Measurements from ENCODE around the gene ARHGAP45.
A peak's percentile ranks its signal among the peaks of the same experiment; 100 is the strongest.

The ARHGAP45 gene

DNA sequence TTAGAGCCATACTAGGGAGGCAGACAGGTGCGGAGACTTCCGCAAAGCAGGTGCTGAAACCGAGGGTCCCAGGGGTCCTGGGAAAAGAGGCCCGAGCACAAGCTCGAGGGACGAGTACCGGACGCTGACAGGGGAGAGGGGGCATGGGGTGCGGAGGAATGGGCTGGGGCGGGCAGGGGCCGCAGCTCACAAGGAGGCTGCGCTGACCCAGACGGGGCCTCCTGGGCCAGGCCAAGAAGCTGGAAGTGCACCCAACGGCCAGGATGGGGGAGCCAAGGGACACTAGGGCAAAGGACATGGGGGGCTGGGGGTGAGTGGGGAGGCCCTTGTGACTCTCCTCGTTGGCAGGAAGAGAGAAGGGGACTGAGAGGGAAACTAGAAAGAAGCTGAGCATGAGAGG is 26.4 kb downstream of the ARHGAP45 start:
- TF ChIP-seq, protein P1, sequence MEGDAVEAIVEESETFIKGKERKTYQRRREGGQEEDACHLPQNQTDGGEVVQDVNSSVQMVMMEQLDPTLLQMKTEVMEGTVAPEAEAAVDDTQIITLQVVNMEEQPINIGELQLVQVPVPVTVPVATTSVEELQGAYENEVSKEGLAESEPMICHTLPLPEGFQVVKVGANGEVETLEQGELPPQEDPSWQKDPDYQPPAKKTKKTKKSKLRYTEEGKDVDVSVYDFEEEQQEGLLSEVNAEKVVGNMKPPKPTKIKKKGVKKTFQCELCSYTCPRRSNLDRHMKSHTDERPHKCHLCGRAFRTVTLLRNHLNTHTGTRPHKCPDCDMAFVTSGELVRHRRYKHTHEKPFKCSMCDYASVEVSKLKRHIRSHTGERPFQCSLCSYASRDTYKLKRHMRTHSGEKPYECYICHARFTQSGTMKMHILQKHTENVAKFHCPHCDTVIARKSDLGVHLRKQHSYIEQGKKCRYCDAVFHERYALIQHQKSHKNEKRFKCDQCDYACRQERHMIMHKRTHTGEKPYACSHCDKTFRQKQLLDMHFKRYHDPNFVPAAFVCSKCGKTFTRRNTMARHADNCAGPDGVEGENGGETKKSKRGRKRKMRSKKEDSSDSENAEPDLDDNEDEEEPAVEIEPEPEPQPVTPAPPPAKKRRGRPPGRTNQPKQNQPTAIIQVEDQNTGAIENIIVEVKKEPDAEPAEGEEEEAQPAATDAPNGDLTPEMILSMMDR (IDR thresholded peaks at IDR 0.05; ENCODE audit: low read depth, low read length) = no peak
- DNase-seq = no peak
- H3K36me3 ChIP-seq = peaks cover 49% of the 10 kb centered on the region
- H3K4me1 ChIP-seq = peaks cover 4% of the 10 kb centered on the region
- no peak overlapping the region for H3K4me3 ChIP-seq (ENCODE audit: low read depth, low read length)
- no peaks in the 10 kb centered on the region for H3K27me3 ChIP-seq
- H3K9me3 ChIP-seq = no peaks in the 10 kb centered on the region

DNA sequence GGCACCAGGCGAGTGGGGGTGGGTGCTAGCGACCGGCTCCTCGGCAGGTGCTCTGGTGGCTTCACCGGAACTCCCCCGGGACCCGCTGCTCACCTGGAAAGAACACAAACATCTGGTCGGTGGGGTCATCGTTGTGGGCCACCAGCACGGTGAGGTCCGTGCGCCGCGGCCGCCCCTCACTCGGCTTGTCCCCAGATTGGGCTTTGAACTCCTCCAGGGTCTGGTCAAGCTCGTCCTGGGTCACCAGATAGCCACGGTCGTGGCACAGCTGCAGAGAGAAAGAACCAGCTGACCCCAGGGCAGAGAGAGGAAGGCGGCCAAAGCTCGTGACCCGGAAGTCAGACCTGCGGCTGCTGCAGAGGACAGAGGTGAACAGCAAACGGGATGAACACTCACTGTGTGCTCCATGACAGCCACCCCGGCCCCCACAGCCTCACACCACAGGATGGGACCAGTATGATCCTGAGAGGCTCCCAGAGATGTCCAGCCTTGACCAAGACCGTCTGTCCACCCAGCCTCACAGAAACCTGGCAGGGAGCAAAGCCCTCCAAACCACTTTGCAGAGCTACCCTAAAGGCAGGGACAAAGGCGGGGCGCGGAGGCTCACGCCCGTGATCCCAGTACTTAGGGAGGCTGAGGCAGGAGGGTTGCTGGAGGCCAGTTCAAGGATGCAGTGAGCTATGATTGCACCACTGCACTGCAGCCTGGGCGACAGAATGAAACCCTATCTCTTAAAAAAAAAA is 27.0 kb downstream of the ARHGAP45 start:
- no peaks in the 10 kb centered on the region for H3K9me3 ChIP-seq
- H3K36me3 ChIP-seq = peaks cover 42% of the 10 kb centered on the region
- DNase-seq = peak; percentile 10
- H3K4me1 ChIP-seq = peaks cover 4% of the 10 kb centered on the region
- H3K27me3 ChIP-seq = no peaks in the 10 kb centered on the region
- H3K4me3 ChIP-seq (ENCODE audit: low read depth, low read length) = peak overlapping the region; percentile 96
- TF ChIP-seq, protein P1 (IDR thresholded peaks at IDR 0.05; ENCODE audit: low read depth, low read length) = no peak

DNA sequence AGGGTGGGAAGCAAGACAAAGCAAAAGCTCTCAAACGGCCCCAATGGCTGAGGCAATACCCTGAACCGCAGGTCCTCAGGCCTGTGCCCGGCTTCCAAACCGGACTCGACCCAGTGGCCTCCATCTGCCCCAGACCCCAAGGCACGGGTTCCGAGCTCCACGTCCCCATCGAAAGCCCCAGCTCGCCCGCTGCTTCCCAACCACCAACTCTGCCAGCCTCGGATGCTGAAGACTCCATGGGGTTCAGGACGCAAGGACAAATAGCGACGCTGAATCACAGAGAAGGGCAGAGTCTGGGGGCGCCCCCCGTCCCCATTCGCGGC is 27.6 kb downstream of the ARHGAP45 start:
- peak overlapping the region; percentile 96 for H3K4me3 ChIP-seq (ENCODE audit: low read depth, low read length)
- peaks cover 4% of the 10 kb centered on the region for H3K4me1 ChIP-seq
- no peak for DNase-seq
- TF ChIP-seq, protein P1 (IDR thresholded peaks at IDR 0.05; ENCODE audit: low read depth, low read length) = no peak
- H3K27me3 ChIP-seq = no peaks in the 10 kb centered on the region
- H3K36me3 ChIP-seq = peaks cover 36% of the 10 kb centered on the region
- no peaks in the 10 kb centered on the region for H3K9me3 ChIP-seq

DNA sequence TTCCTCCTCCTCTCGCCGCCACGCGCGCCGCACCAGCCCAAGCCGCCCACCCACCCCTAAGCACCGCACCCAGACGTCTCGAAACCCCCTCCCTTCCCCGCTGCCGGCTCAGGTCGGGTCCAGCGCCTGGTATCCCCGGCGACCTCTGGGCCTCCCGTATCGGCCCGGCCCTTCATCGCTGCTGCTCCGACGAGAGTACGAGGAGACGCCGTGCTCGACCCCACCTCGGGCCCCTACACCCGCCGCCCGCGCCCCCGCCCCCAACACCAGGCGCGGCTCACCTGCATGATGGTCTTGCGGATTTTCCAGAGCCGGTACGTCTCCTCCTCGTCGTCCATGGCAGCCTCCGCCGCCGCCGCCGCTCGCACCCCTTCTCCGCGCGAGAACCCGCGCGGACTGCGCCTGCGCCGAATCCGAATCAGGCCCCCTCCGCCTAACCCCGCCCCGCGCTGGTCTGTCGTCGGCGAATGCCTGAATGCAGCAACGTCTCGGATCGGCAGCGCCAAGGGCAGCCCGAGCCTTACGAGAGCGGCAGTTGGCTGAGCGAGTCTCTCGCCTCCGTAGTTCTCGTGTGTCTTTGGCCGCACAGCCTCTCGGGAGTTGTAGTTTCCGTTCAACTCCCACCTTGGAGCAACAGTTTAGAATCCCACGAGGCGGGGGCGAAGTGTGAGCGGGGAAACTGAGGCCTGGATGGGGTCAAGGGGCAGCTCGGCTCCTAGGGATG is 28.2 kb downstream of the ARHGAP45 start, which contains the start of gene POLR2E:
Gene POLR2E, minus strand, starts transcription at position 398 of the 724 bp plus-strand sequence. Its CDS starts 60 bp downstream, at position 338.
- Histone ChIP-seq H3K27me3 (no peaks in the 10 kb centered on the region), H3K4me1 (peaks cover 4% of the 10 kb centered on the region), H3K9me3 (no peaks in the 10 kb centered on the region), H3K36me3 (peaks cover 35% of the 10 kb centered on the region), H3K4me3 (ENCODE audit: low read depth, low read length) (peak within 1 kb of the TSS; percentile 96)
- DNase-seq = peak; percentile 98
- TF ChIP-seq, protein P1 (IDR thresholded peaks at IDR 0.05; ENCODE audit: low read depth, low read length) = no peak

DNA sequence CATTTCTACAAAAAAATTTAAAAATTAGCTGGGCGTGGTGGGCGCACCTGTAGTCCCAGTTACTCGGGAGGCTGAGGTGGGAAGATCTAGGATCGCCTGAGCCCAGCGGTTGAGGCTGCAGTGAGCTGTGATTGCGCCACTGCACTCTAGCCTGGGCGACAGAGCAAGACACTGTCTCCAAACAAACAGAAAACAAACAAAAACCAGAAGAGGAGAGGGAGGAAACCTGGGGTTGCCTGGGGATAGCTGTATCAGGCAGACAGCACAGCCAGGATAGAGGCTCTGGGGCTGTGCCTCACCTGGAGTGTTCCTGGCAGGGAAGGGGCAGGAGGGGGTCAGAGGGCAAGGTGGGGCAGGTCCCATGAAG is 30.8 kb downstream of the ARHGAP45 start:
- no peak for DNase-seq
- H3K4me1 ChIP-seq = peaks cover 4% of the 10 kb centered on the region
- H3K36me3 ChIP-seq = peaks cover 15% of the 10 kb centered on the region
- H3K4me3 ChIP-seq (ENCODE audit: low read depth, low read length) = no peak overlapping the region
- no peaks in the 10 kb centered on the region for H3K27me3 ChIP-seq
- TF ChIP-seq, protein P1 (IDR thresholded peaks at IDR 0.05; ENCODE audit: low read depth, low read length) = no peak
- no peaks in the 10 kb centered on the region for H3K9me3 ChIP-seq

All from BE2C (cell line).